Coronary artery (tissue), 2 donors: ENCODE measurements around the gene ADRA2B.
A peak's percentile ranks its signal among the peaks of the same experiment; 100 is the strongest.

Experiments used
- DNase-seq: peaks from one replicate; pipeline ENCODE4 v3.0.0-alpha.2; 2017; ENCODE audit warnings: low spot score
- H3K27ac ChIP-seq, 2 donors: fragments of 200-600 bp; sonication (generic); one replicate each; pipeline ENCODE4 v1.5.1; 2016 to 2019
- H3K4me3 ChIP-seq: fragments of 200-600 bp; sonication (generic); 2 replicates; pipeline ENCODE4 v1.5.1; 2016; ENCODE audit warnings: mild to moderate bottlenecking, moderate library complexity
- TF ChIP-seq, protein P1 (sequence below): fragments of 200-600 bp; sonication (generic); IDR thresholded peaks from one replicate; pipeline ENCODE4 v1.5.1; 2019; ENCODE audit warnings: antibody characterized with exemption

ADRA2B gene

DNA sequence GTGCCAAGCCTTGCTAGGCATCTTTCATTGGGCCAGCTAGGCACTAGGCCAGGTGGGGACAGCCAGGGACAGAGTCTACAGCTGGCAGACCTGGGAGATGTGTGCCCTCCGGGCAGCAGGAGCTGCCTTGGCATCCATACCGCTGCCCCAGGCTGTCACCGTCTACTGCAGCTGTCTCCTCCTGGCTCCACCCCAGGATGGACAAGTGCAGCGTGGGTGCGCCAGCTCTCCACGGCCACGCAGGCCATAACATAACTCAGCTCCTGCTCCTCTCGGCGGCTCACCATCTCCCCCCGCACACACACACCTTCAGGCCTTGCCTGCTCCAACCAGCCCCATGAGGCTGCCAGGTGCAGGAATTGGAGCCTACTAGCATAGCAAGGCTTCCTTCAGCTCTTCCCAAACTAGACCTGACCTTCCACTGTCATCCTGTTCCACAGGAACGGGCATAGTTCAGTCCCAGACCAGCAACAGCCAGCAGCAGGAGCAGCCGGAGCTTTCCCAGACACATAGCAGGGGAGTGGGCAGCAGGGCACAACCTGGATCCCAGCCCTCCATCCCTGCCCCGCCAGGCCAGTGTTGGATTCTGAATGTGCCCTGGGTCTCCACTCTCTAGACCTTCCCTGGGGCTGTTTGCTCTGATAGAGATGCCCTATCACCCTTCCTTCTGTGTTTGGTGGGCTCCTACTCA is 2.5 kb upstream of the ADRA2B start:
- Histone ChIP-seq H3K4me3 (no peak overlapping the region), H3K27ac (no peak overlapping the region)
- DNase-seq, result no peak
- TF ChIP-seq, protein P1, sequence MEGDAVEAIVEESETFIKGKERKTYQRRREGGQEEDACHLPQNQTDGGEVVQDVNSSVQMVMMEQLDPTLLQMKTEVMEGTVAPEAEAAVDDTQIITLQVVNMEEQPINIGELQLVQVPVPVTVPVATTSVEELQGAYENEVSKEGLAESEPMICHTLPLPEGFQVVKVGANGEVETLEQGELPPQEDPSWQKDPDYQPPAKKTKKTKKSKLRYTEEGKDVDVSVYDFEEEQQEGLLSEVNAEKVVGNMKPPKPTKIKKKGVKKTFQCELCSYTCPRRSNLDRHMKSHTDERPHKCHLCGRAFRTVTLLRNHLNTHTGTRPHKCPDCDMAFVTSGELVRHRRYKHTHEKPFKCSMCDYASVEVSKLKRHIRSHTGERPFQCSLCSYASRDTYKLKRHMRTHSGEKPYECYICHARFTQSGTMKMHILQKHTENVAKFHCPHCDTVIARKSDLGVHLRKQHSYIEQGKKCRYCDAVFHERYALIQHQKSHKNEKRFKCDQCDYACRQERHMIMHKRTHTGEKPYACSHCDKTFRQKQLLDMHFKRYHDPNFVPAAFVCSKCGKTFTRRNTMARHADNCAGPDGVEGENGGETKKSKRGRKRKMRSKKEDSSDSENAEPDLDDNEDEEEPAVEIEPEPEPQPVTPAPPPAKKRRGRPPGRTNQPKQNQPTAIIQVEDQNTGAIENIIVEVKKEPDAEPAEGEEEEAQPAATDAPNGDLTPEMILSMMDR, result no peak

- no peak for DNase-seq
- H3K27ac ChIP-seq, result no peak overlapping the region
- no peak overlapping the region for H3K4me3 ChIP-seq
- TF ChIP-seq, protein P1, result no peak
Observed at GRCh38 chr2:96117701-96118588, 1.6 kb upstream of the ADRA2B start.

DNA sequence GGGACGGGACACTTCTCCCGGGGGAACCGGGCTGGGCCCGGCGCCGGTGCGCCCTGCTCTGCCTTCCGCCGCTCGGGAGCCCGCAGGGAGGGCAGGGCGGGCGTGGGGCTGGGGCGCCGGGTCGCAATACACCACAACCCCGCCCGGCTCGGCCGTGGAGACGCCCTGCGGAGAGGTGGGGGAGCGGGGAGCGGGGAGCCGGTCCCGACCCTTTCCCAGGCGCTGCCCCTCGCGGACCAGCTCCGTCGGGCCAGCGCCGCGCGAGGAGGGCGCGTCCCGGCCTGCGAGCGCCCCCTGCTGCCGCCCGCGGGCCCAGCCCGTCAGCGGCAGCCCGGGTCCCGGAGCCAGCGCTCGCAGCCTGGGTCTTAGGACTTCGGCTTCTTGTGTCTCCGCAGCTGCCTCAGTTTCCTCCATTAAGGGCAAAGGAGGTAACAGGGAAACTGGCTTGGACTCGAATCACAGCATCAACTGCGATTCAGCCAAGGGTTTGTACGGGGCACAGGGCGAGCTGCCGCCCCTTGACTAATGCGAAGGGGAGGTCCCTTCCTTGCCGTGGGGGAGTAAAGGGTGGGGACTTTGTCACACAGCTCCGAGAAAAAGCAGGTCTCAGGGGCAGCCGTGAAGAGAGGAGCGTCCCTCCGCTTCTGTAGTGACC is 635 bp upstream of the ADRA2B start:
- TF ChIP-seq, protein P1, result peak; percentile 93
- H3K4me3 ChIP-seq, result peak overlapping the region; percentile 79
- peak overlapping the region in 1 of 2 donors; percentile 36 for H3K27ac ChIP-seq
- no peak for DNase-seq

DNA sequence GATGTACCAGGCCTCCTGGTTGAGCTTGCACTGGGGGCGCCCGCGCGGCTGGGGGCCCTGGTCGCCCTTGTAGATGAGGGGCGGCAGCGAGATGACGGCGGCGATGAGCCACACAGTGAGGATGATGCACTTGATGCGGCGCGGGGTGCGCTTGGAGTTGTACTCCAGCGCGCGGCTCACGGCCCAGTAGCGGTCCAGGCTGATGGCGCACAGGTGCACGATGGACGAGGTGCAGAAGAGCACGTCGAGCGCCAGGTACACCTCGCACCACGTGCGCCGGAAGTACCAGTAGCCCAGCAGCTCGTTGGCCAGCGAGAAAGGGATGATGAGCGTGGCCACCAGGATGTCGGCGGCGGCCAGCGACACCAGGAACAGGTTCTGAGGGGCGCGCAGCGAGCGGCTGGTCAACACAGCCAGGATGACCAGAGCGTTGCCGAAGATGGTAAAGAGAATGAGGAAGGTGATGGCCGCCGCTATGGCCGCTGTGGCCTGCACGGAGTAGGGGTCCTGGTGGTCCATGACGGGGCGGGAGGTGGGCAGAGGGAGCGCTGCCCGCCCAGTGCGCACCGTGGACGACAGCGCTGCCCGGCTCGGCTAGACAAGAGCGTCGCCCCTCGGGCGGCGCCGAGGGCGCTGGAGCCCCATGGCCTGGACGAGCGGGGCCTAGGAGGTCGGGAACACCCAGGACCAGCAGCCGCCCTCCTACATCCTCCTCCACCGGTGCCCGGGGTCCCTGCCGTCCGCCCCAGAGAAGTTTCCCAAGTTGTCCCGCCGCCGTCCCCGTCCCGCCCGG is 544 bp downstream of the ADRA2B start:
- peak overlapping the region in 1 of 2 donors; percentile 36 for H3K27ac ChIP-seq
- H3K4me3 ChIP-seq, result peak overlapping the region; percentile 79
- no peak for DNase-seq
- TF ChIP-seq, protein P1, result no peak

- Histone ChIP-seq H3K4me3 (peak overlapping the region; percentile 25), H3K27ac (no peak overlapping the region)
- no peak for DNase-seq
- TF ChIP-seq, protein P1, result no peak
Observed at GRCh38 chr2:96114903-96115581, 1.3 kb downstream of the ADRA2B start.

DNA sequence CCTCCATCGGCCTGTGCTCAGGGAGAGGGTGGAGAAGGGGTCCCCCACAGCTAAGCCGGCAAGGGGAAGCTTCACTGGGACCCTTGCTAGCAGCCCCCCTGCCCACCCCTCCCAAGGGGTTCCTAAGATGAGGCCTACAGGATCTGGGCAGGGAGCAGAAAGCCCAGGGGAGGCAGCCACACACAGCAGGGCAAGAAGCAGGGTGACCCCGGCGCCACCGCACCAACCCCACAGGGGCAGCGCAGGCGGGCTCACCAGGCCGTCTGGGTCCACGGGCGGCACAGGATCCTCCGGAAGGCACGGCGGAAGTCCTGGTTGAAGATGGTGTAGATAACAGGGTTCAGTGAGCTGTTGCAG is 1.8 kb downstream of the ADRA2B start:
- TF ChIP-seq, protein P1, result no peak
- no peak overlapping the region for H3K27ac ChIP-seq
- no peak for DNase-seq
- H3K4me3 ChIP-seq, result peak overlapping the region; percentile 25
